ENCODE data around the gene KLHL40. TPM values are rescaled to one million over a fixed set of nuclear protein-coding genes. Genes with fewer than 3 reads are reported as not detected.

KLHL40 gene
- total and polyA plus RNA-seq, 8 donors = 0.12 TPM; not detected in 7

DNA sequence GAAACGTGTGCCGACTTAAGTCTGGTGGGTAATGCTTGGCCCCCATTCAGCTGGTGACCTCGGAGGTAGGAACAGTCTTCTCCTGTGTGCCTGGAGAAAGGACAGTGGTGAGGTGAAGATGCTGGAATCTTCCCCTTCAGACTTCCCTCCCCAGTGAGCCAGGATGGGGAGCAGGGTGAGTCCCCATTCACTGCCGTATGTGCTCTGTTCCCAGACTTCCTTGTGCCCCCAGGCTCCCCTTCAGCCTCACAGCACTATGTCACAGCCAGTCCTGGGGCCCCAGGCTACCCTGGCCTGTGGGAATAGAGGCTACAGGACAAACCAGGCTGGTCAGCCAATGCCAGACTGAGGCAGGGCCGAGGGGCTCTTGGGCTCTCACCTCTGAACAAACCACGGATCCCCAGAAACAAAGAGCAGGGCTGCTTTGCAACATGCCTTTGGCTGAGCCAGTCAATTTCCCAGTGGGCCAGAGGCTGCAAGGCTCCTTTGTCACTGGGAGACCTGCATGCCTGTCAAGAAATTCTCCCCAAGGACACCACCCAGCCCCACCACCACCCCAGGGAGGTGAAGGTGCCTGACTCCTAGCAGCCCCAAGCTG is 49.0 kb downstream of the KLHL40 start:
- no peaks in the 10 kb centered on the region for H3K27me3 ChIP-seq
- TF ChIP-seq, protein P1, sequence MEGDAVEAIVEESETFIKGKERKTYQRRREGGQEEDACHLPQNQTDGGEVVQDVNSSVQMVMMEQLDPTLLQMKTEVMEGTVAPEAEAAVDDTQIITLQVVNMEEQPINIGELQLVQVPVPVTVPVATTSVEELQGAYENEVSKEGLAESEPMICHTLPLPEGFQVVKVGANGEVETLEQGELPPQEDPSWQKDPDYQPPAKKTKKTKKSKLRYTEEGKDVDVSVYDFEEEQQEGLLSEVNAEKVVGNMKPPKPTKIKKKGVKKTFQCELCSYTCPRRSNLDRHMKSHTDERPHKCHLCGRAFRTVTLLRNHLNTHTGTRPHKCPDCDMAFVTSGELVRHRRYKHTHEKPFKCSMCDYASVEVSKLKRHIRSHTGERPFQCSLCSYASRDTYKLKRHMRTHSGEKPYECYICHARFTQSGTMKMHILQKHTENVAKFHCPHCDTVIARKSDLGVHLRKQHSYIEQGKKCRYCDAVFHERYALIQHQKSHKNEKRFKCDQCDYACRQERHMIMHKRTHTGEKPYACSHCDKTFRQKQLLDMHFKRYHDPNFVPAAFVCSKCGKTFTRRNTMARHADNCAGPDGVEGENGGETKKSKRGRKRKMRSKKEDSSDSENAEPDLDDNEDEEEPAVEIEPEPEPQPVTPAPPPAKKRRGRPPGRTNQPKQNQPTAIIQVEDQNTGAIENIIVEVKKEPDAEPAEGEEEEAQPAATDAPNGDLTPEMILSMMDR (IDR thresholded peaks at IDR 0.05) = no peak
- no peaks in the 10 kb centered on the region for H3K9me3 ChIP-seq
- intact Hi-C loops (cut with DNase I) = no loop called here
- DNase-seq = no peak
- 65 to 80% methylated on average over 6 of the region's 6 CpGs for WGBS, 2 donors
- no peaks in the 10 kb centered on the region for H3K4me1 ChIP-seq
- H3K27ac ChIP-seq = no peak overlapping the region
- FAIRE-seq = no peak
- no peak for ATAC-seq
- no peaks in the 10 kb centered on the region for H3K36me3 ChIP-seq
- no peak overlapping the region for H3K4me3 ChIP-seq

DNA sequence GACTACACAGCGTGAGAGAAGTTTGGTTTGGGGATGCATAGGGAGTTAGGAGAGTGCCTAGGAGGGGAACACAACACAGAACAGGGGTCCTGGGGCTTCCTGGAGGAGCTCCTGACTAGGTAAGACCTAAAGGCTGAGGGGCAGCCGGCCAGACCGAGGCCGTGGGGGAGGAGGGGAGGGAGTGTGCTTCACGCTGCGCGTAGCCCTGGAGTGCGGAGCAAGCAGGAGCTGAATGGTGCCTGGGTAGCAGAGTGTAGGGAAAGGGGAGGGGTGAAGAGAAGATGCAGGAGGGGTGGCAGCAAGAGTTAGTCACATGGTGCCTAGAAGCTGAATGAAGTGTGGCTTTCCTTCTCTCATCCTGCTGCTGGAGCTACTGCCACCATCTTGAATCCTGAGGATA is 49.7 kb downstream of the KLHL40 start:
- FAIRE-seq = no peak
- H3K4me1 ChIP-seq = no peaks in the 10 kb centered on the region
- DNase-seq = no peak
- intact Hi-C loops (cut with DNase I) = no loop called here
- TF ChIP-seq, protein P1 (IDR thresholded peaks at IDR 0.05) = no peak
- H3K4me3 ChIP-seq = no peak overlapping the region
- no peaks in the 10 kb centered on the region for H3K27me3 ChIP-seq
- WGBS, 2 donors = 79 to 82% methylated on average over 8 of the region's 8 CpGs
- H3K27ac ChIP-seq = no peak overlapping the region
- H3K9me3 ChIP-seq = no peaks in the 10 kb centered on the region
- no peak for ATAC-seq
- no peaks in the 10 kb centered on the region for H3K36me3 ChIP-seq

DNA sequence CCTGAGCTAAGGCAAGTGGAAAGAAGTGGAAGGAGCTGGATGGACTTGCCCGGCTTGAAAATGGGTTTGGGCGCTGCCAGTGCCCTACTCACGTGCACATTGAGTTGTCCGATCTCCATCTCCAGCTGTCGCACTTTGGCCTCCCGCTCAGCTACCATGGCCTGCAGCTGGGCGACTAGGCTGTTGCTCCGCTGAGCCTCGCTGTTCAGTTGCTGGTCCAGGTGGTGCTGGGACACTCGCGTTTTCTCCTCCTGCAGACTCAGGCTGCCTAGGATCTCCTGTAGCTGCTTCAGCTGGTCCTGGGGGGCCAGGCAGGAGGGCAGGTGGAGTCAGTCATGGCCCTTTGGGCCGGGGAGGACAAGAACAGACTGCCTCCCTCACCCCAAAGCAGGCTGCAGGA is 50.3 kb downstream of the KLHL40 start:
- Histone ChIP-seq H3K27ac (no peak overlapping the region), H3K9me3 (no peaks in the 10 kb centered on the region), H3K36me3 (no peaks in the 10 kb centered on the region), H3K27me3 (no peaks in the 10 kb centered on the region), H3K4me1 (no peaks in the 10 kb centered on the region), H3K4me3 (no peak overlapping the region)
- DNase-seq (no peak), FAIRE-seq (no peak), ATAC-seq (no peak)
- intact Hi-C loops (cut with DNase I) = no loop called here
- TF ChIP-seq, protein P1 (IDR thresholded peaks at IDR 0.05) = no peak
- WGBS, 2 donors = 91 to 96% methylated on average over 11 to 12 of the region's 12 CpGs

DNA sequence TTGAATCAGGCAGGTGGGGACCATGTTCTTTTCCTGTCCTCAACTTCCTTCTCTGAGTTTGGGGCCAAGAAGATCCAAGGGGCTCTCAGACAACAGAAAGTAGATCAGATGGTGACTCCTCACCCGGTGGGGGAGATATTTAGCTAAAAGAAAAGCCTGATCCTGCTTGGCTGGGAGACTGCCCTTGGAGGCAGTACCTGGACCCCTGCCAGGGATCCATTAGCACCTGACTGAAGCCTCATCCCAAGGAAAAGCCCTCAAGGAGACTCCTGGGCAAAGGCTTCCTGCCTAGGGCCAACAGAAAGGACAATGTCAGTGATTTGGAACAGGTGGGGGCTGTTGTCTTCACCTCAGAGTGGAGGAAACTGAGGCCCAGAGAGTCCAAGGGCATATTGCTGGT is 50.7 kb downstream of the KLHL40 start:
- intact Hi-C loops (cut with DNase I) = no loop called here
- DNase-seq = no peak
- no peak overlapping the region for H3K27ac ChIP-seq
- no peak overlapping the region for H3K4me3 ChIP-seq
- FAIRE-seq = no peak
- H3K36me3 ChIP-seq = no peaks in the 10 kb centered on the region
- ATAC-seq = no peak
- H3K27me3 ChIP-seq = no peaks in the 10 kb centered on the region
- TF ChIP-seq, protein P1 (IDR thresholded peaks at IDR 0.05) = no peak
- no peaks in the 10 kb centered on the region for H3K4me1 ChIP-seq
- no peaks in the 10 kb centered on the region for H3K9me3 ChIP-seq
- WGBS, 2 donors = 41% methylated on average over 1 of the region's 1 CpG

DNA sequence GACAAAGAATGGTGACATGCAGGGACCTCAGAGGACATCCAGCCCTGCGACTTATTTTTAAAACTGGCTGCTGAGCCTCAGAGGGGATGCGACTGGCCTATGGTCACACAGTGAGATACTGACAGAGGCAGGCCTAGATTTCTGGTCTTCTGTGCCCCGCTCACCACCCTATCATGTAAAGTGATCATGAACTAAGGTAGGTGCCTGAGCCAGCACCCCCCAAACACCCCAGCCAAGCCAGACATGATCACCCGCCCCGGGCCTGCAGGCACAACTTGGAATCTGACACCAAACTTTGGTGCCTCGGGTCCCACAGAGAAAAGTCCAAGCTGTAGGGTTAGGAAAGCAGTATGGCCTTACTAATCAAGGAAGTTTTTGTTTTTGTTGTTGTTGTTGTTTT is 51.2 kb downstream of the KLHL40 start:
- intact Hi-C loops (cut with DNase I) = no loop called here
- DNase-seq (no peak), ATAC-seq (no peak), FAIRE-seq (no peak)
- H3K27me3 ChIP-seq = no peaks in the 10 kb centered on the region
- H3K4me1 ChIP-seq = no peaks in the 10 kb centered on the region
- no peaks in the 10 kb centered on the region for H3K36me3 ChIP-seq
- TF ChIP-seq, protein P1 (IDR thresholded peaks at IDR 0.05) = no peak
- H3K27ac ChIP-seq = no peak overlapping the region
- H3K9me3 ChIP-seq = no peaks in the 10 kb centered on the region
- WGBS, 2 donors = 90 to 96% methylated on average over 6 of the region's 6 CpGs
- no peak overlapping the region for H3K4me3 ChIP-seq

Measured in pancreas (tissue), 10 donors.